Activated T-helper 1 cell treated with anti-CD3 and anti-CD28 coated beads, Interleukin-2, amount 50 U/mL, for 16 hours (primary cell): ENCODE measurements around the gene MEIOC.
"Not testable (repeated sequence)": the region's sequence is repeated elsewhere in the genome, so short reads cannot be mapped to it uniquely, and the experiment has no call there.

Experiments
- DNase-seq, 2 donors: peaks; one replicate each; pipeline ENCODE4 v3.0.0-alpha.2; 2020; ENCODE audit warnings: low read depth in 1 of 2, low spot score in 1 of 2

Gene MEIOC

GRCh38 chr17:44646280-44646679 lies 10.0 kb upstream of the MEIOC start:
- DNase-seq, result no peak

- no peak for DNase-seq
Observed at GRCh38 chr17:44647736-44648135, 8.5 kb upstream of the MEIOC start.

GRCh38 chr17:44648963-44649362 lies 7.3 kb upstream of the MEIOC start:
- DNase-seq, result no peak

GRCh38 chr17:44651228-44651627 lies 5.0 kb upstream of the MEIOC start:
- no peak for DNase-seq

DNA sequence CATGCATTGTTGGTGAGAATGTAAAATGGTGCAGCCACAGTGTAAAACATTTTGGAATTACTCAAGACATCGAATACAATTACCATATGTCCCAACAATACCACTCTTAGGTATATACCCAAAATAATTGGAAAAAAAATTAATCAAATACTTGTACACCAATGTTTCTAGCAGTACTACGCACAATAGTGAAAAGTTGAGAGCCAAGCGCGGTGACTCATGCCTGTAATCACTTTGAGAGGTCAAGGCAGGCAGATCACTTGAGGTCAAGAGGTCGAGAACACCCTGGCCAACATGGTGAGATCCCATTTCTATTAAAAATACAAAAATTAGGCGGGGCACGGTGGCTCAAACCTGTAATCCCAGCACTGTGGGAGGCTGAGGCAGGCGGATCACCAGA lies 3.5 kb upstream of the MEIOC start:
- no peak for DNase-seq

DNA sequence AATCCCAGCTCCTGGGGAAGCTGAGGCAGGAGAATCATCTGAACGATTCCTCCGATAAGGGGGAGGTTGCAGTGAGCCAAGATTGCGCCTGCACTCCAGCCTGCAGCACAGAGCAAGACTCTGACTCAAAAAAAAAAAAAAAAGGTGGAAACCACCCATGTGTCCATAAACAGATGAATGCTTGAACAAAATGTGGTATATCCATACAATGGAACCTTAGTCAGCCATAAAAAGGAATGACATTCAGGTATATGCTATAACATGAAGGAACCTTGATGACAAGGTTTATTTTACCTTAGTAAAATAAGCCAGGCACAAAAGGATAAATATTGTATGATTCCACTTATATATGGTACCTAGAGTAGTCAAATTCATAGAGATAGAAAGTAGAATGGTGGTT lies 2.9 kb upstream of the MEIOC start:
- DNase-seq, result no peak

- no peak for DNase-seq
Observed at GRCh38 chr17:44653954-44654353, 2.3 kb upstream of the MEIOC start.

DNA sequence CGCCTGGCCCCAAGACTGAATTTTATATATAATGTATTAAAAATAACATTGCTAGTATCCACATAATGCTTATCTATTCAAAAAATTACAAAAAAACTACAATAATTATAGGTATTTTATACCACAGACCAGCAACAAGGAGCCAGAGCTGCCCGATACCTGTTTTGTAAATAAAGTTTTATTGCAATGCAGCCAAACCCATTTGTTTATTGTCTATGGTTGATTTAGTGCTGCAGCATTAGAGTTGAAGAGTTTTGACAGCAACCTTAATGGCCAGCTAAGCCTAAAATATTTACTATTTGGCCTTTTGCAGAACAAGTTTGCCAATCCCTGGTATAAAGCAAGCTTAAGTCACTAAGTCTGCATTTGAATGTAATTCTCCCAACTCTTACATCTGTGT lies 5.6 kb downstream of the MEIOC start:
- DNase-seq, result no peak

DNA sequence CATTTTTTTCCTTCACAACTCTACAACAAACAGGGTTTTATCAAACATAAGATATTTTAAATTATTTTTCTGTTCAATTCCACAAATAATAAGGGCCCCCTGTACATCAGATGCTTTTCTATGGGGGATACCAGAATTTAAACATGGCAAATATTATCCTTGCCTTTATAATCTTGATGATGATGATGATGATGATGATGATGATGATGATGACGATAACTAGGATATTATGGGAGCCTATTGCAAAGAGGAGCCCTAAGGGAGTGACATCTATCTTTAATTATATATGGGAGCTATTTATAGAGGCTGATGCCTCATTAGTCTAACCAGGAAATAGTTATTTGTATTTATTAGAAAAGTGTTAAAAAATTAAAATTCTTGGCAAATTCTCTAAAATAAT lies 6.8 kb downstream of the MEIOC start:
- no peak for DNase-seq

DNA sequence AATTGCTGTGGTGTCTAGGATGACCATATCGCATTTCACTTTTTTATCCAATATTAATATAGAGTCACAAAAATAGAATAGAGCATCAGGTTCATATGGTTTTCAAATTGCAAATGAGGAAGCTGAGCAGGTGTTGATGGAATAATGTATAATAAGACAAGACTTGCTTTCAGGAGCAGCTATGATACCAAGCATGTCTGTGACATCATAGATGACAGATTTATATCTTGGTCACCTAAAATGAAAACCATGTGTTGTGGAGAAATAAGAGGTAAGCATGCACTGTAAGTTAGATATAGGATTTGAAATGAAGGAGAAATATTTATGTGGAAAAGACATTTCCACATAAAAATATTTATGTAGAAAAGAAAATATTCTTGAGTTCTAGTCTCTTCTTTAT lies 8.6 kb downstream of the MEIOC start:
- no peak for DNase-seq

GRCh38 chr17:44666006-44666405 lies 9.7 kb downstream of the MEIOC start:
- no peak for DNase-seq

- DNase-seq, result no peak
Observed at GRCh38 chr17:44672479-44673093, 16.3 kb downstream of the MEIOC start.

- DNase-seq, result no peak
Observed at GRCh38 chr17:44673893-44674292, 17.6 kb downstream of the MEIOC start.

DNA sequence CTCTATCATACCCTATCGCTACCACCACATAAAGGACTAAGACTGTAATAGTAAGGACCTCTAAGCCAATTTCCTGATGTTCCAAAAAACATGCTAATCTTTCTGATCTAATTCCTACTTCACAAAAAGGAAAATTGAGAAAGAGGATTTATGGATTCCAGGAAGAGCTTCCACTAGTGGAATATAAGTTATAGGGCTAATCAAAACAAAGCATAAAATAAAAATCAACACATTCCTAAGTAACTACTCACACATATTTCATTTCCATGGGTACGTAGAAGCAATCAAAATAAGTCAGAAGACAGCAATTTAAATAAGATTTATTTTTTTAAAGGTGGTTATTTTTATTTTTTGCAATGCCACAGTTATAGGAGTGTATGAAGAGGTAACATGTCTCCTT lies 20.9 kb downstream of the MEIOC start:
- no peak for DNase-seq

DNA sequence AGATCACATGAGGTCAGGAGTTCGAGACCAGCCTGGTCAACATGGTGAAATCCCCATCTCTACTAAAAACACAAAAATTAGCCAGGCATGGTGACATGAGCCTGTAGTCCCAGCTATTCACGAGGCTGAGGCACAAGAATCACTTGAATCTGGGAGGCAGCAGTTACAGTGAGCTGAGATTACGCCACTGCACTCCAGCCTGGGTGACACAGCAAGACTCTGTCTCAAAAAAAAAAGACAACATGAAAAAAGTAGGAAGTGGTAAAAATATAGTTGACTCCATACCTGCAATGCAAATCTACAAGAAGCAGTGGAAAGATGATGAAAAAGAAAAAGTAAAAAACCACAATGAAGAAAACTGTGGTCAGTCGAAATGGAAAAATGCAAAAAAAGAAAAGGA lies 27.0 kb downstream of the MEIOC start:
- DNase-seq, result not testable (repeated sequence)

DNA sequence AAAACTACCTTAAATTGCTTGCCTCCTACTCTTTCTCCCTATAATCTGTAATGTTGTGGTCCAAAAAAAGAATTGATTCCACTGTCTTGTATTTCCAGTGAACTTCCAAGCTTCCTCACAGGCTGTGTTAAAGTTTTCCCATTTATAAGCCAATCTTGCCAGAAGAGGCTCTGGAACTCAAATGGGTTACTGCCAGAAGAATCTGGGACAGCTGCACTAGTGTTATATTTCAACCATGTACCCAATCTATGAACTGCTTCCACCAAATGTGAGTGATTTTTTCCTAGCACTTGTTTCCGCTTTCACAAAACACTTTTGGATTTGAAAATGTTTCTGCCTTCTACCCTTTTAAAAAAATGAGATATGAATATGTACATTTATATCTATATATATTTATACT lies 31.5 kb downstream of the MEIOC start:
- DNase-seq, result no peak

DNA sequence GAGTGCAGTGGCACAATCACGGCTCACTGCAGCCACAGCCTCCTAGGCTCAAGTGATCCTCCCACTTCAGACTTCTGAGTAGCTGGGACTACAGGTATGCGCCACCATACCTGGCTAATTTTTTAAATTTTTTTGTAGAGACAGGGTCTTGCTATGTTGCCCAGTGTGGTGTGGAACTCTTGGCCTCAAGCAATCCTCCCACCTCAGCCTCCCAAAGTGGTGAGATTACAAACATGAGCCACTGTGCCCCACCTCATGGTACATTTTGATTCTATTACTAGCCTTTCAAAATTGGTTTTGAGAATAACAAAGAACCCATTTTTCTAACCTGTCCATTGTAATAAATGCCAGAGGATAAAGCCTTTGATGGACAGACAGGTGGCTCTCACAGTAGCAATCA lies 31.9 kb downstream of the MEIOC start:
- DNase-seq, result no peak

GRCh38 chr17:44688675-44689476 lies 32.6 kb downstream of the MEIOC start:
- DNase-seq, result no peak

DNA sequence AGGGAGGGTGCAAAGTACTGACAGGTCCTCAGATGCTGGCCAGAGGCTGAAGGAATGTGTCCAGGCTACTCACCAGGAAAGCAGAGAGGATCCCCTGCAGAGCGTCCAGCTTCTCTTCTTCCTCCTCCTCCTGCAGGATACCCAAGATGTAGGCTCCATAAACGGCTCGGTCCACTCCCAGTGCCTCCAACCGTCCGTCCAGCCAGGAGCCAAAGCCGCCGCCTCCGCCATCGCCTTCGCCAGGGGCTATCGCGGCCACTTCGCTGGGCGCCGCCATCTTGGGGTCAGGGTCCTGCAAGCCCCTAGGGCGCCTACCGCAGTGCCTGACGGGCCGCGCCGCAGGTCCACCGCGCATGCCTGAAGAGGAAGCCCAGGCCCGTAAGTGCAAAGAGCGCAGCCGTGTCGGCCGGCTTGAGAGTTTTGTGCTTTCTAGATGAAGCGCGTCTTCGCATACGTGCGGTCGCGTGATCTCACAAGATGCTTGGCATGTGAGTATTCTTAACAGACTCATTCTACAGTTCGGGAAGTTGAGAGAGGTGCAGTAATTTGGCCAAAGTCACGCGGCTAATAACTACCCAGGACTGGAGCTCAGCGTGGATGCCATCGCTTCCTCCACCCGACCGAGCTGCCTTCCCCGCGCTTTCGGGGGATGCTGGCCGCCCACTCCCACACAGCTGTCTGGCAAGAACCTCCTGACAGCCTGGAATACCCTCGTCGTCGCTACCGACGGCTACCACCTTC lies 33.4 kb downstream of the MEIOC start, which contains the start of gene CCDC43:
Gene CCDC43 (minus strand): TSS at position 300 of the 741 bp plus-strand sequence. CDS start 23 bp downstream, at position 277.
- peak; percentile 84 to 89 for DNase-seq

DNA sequence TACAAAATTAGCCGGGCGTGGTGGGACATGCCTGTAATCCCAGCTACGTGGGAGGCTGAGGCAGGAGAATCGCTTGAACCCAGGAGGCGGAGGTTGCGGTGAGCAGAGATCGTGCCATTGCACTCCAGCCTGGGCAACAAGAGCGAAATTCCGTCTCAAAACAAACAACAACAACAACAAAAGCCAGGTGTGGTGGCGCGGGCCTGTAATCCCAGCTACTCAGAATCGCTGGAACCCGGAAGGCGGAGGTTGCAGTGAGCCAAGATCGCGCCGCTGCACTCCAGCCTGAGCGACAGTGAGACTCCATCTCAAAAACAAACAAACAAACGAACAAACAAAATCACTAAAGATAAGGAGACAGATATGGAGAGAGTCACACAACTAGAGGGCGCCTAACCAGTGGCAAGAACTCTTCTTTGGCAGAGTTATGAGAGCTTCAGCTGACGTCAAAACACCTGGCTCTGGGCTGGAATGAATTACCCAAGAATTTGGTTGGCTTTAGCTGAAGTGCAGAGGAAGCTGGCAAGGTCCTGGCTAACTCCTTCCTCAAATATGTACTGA lies 34.6 kb downstream of the MEIOC start:
- DNase-seq, result not testable (repeated sequence)

- no peak for DNase-seq
Observed at GRCh38 chr17:44693609-44694008, 37.3 kb downstream of the MEIOC start.

DNA sequence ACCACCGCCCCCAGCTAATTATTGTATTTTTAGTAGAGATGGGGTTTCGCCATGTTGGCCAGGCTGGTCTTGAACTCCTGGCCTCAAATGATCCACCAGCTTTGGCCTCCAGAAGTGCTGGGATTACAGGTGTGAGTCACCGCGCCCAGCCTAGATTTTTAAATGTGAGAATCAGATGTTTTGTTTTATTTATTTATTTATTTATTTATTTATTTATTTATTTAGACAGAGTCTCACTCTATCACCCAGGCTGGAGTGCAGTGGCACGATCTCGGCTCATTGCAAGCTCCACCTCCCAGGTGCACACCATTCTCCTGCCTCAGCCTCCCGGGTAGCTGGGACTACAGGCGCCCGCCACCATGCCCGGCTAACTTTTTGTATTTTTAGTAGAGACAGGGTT lies 44.0 kb downstream of the MEIOC start:
- not testable (repeated sequence) for DNase-seq
